Activated B cell treated with CpG ODN at 0.5 μM for 24 hours (primary cell): ENCODE data around the gene REEP5. TPM values are rescaled to one million over a fixed set of nuclear protein-coding genes. Genes with fewer than 3 reads are reported as not detected.
"Not testable (repeated sequence)": the region's sequence is repeated elsewhere in the genome, so short reads cannot be mapped to it uniquely, and the experiment has no call there.

ENCODE experiments used
- ATAC-seq: fragments of 200-7000 bp; cut with Tn5 transposase; one replicate; pipeline ENCODE4 v1.10.0; 2021; ENCODE audit warnings: low read depth, mild to moderate bottlenecking, moderate library complexity
- CTCF ChIA-PET: fragments of 350-600 bp; sonication (Branson Sonifier 250); formaldehyde crosslinking; loops from one replicate; lab custom pipeline; 2021; ENCODE audit warnings: antibody characterized with exemption; lab: Charles Lee
- POLR2A ChIA-PET: fragments of 350-600 bp; sonication (Branson Sonifier 250); formaldehyde crosslinking; loops from one replicate; lab custom pipeline; 2021; ENCODE audit warnings: antibody characterized with exemption; lab: Charles Lee
- DNase-seq: peaks from one replicate; pipeline ENCODE4 v3.0.0; 2022
- H3K27ac Mint-ChIP-seq: one replicate; pipeline ENCODE4 v1.8.0; 2020; ENCODE audit warnings: mixed read lengths
- H3K27me3 Mint-ChIP-seq: one replicate; pipeline ENCODE4 v1.8.0; 2021; ENCODE audit warnings: mixed read lengths
- H3K36me3 Mint-ChIP-seq: one replicate; pipeline ENCODE4 v1.8.0; 2021; ENCODE audit warnings: low read depth, mixed read lengths
- H3K4me1 Mint-ChIP-seq: one replicate; pipeline ENCODE4 v1.8.0; 2021; ENCODE audit warnings: mixed read lengths
- H3K4me3 Mint-ChIP-seq: one replicate; pipeline ENCODE4 v1.8.0; 2020; ENCODE audit warnings: mild to moderate bottlenecking, mixed read lengths
- H3K9me3 Mint-ChIP-seq: one replicate; pipeline ENCODE4 v1.8.0; 2020; ENCODE audit warnings: mixed read lengths
- intact Hi-C: fragments of 100-400 bp; cut with micrococcal nuclease; formaldehyde crosslinking; loops from one replicate; pipeline ENCODE4 v1.15.1; 2024
- total RNA-seq: library from RNA; stranded (reverse); gene quantifications from 2 replicates; pipeline ENCODE4 v1.2.3, GENCODE V29; 2022
- TF ChIP-seq, protein P1 (sequence below): fragments of 200-600 bp; IDR thresholded peaks from one replicate; pipeline ENCODE4 v1.8.0; 2022; ENCODE audit warnings: antibody characterized with exemption, mild to moderate bottlenecking

The REEP5 gene
- total RNA-seq, 1 donor from 2014 or later, result 44.5 TPM

DNA sequence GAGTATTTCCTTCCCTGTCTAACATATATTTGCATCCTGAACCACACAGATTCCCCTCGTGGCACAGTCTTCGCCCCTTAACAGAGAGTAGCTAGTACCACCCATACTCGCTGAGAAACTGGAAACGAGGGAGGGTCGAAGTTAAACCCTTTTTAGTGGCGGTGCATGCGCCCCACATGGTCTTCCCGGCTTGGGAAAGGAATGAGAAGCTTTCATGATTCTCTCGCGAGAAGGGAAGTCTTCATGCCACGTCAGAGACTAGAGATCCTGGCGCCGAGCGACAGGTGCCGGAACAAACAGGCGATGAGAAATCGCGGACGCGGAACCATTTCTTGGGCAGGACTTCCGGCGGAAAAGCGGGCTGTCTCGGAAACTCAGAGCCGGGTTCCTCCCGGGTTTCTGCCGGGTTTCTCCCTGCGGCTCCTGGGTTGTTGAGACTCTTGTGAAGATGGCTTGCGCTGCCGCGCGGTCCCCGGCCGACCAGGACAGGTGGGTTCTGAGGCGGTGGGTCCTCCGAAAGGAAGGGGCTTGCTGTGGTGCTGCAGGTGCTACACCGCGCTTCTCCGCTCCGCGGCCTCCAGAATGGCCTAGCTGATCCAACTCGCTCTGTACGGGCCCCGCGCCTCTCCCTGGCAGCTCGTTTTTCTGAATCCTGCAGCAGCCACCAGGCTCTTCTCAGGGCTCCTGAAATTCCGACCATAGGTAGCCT is 60.9 kb downstream of the REEP5 start, which contains the start of gene SRP19:
SRP19 (plus strand) TSS at position 359 of the 709 bp plus-strand sequence; CDS start at position 449, 90 bp downstream.
- H3K27ac Mint-ChIP-seq, result peak within 1 kb of the TSS; percentile 96
- POLR2A ChIA-PET, result interaction anchor here (1.0 to 2.4 kb wide), 10 partner anchors 9 to 338 kb away, joined by 3 to 36 read pairs (median 6); partner anchors contain the start of genes DCP2 and REEP5
- peaks cover 4% of the 10 kb centered on the region for H3K27me3 Mint-ChIP-seq
- ATAC-seq (peak; percentile 94), DNase-seq (peak; percentile 83)
- peaks cover 34% of the 10 kb centered on the region for H3K4me1 Mint-ChIP-seq
- CTCF ChIA-PET, result interaction anchor here (0.5 to 1.6 kb wide), 7 partner anchors 11 to 135 kb away, joined by 3 to 10 read pairs (median 3); no protein-coding TSS in a partner anchor
- no peaks in the 10 kb centered on the region for H3K9me3 Mint-ChIP-seq
- TF ChIP-seq, protein P1, sequence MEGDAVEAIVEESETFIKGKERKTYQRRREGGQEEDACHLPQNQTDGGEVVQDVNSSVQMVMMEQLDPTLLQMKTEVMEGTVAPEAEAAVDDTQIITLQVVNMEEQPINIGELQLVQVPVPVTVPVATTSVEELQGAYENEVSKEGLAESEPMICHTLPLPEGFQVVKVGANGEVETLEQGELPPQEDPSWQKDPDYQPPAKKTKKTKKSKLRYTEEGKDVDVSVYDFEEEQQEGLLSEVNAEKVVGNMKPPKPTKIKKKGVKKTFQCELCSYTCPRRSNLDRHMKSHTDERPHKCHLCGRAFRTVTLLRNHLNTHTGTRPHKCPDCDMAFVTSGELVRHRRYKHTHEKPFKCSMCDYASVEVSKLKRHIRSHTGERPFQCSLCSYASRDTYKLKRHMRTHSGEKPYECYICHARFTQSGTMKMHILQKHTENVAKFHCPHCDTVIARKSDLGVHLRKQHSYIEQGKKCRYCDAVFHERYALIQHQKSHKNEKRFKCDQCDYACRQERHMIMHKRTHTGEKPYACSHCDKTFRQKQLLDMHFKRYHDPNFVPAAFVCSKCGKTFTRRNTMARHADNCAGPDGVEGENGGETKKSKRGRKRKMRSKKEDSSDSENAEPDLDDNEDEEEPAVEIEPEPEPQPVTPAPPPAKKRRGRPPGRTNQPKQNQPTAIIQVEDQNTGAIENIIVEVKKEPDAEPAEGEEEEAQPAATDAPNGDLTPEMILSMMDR, result no peak
- intact Hi-C loops, result loop anchor here (1.0 to 10.0 kb wide), 10 partner anchors 13 to 1769 kb away; partner anchors contain the start of genes DCP2, NREP, REEP5 and STARD4
- H3K36me3 Mint-ChIP-seq, result peaks cover 33% of the 10 kb centered on the region
- peak within 1 kb of the TSS; percentile 96 for H3K4me3 Mint-ChIP-seq

DNA sequence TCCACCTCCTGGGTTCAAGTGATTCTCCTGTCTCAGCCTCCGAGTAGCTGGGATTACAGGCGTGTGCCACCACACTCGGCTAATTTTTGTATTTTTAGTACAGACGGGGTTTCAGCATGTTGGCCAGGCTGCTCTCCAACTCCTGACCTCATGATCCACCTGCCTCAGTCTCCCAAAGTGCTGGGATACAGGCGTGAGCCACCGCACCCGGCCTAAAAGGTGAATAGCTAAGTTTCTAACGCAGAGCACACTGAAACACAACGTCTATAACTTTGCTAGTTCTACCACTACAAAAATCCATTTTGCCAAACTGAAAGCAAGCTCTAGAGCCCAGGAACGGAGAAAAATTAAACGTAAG is 61.5 kb downstream of the REEP5 start:
- not testable (repeated sequence) for ATAC-seq, DNase-seq, H3K27me3 Mint-ChIP-seq, H3K9me3 Mint-ChIP-seq
- H3K27ac Mint-ChIP-seq, result peak overlapping the region; percentile 96
- ChIA-PET POLR2A (interaction anchor here (1.3 to 2.4 kb wide), 9 partner anchors 9 to 337 kb away, joined by 4 to 36 read pairs (median 7); partner anchors contain the start of genes DCP2 and REEP5), CTCF (interaction anchor here (0.9 to 1.6 kb wide), 6 partner anchors 10 to 136 kb away, joined by 3 to 10 read pairs (median 3); no protein-coding TSS in a partner anchor)
- intact Hi-C loops, result loop anchor here (2.0 to 10.0 kb wide), 4 partner anchors 336 to 1348 kb away; partner anchors contain the start of genes NREP, STARD4 and YTHDC2
- H3K4me3 Mint-ChIP-seq, result peak overlapping the region; percentile 96
- H3K4me1 Mint-ChIP-seq, result peaks cover 34% of the 10 kb centered on the region
- H3K36me3 Mint-ChIP-seq, result peaks cover 29% of the 10 kb centered on the region

DNA sequence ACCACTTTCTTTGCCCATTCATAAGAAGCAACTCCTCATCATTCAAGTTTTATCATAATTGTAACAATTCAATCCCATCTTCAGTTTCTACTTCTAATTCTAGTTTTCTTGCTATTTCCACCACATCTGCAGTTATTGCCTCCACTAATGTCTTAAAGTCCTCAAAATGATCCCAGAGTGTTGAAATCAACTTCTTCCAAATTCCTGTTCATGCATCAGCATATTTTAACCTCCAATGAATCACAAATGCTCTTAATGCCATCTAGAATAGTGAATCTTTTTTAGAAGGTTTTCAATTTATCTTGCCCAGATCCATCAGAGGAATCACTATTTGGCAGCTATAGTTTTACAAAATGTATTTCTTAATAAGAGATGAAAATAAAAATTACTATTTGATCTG is 64.2 kb downstream of the REEP5 start:
- peaks cover 12% of the 10 kb centered on the region for H3K36me3 Mint-ChIP-seq
- H3K9me3 Mint-ChIP-seq, result peaks cover 9% of the 10 kb centered on the region
- intact Hi-C loops, result no loop called here
- CTCF ChIA-PET, result interaction anchor here (1.9 kb wide), 1 partner anchor 10 kb away, joined by 6 read pairs; no protein-coding TSS in a partner anchor
- peaks cover 18% of the 10 kb centered on the region for H3K27me3 Mint-ChIP-seq
- no peak overlapping the region for H3K4me3 Mint-ChIP-seq
- ATAC-seq, result no peak
- TF ChIP-seq, protein P1, result no peak
- DNase-seq, result no peak
- H3K4me1 Mint-ChIP-seq, result peaks cover 23% of the 10 kb centered on the region
- POLR2A ChIA-PET, result no interaction called here
- no peak overlapping the region for H3K27ac Mint-ChIP-seq

DNA sequence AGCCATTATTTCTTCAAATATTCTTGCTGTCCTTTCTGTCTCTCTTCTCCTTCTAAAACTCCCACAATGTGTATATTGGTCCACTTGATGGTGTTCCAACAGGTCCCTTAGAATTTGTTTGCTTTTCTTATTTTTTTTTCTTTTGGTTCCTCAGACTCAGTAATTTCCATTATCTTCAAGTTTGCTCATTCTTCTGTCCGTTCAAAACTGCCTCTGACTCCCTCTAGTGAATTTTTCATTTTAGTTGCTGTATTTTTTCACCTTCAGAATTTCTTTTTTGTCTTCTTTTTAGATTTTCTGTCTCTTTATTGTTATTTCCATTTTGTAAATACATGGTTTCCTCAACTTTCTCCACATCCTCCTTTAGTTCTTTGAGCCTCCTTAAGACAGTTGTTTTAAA is 67.4 kb downstream of the REEP5 start:
- no peaks in the 10 kb centered on the region for H3K4me1 Mint-ChIP-seq
- TF ChIP-seq, protein P1, result no peak
- DNase-seq (no peak), ATAC-seq (no peak)
- peaks cover 18% of the 10 kb centered on the region for H3K27me3 Mint-ChIP-seq
- ChIA-PET CTCF (no interaction called here), POLR2A (no interaction called here)
- peaks cover 9% of the 10 kb centered on the region for H3K9me3 Mint-ChIP-seq
- H3K27ac Mint-ChIP-seq, result no peak overlapping the region
- intact Hi-C loops, result no loop called here
- H3K36me3 Mint-ChIP-seq, result no peaks in the 10 kb centered on the region
- no peak overlapping the region for H3K4me3 Mint-ChIP-seq

DNA sequence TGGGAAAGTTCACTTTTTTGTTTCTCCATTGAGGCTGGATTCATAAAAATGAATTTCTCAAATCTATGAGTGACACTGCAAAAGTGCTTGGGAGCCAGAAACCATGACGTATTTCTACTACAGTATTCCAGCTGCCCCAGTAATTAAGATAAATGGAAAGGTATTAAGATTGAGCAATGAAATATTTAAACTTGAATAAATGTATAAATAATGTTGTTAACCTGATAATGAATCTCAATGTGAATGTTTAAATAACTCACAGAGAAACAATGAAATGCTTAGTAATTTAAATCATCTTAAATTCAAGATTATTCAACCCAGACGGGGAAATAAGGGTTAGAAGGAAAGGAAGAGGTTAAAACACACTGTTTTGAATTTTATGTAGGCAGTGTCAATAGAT is 72.1 kb downstream of the REEP5 start:
- no peak overlapping the region for H3K4me3 Mint-ChIP-seq
- peaks cover 8% of the 10 kb centered on the region for H3K4me1 Mint-ChIP-seq
- DNase-seq, result no peak
- peaks cover 4% of the 10 kb centered on the region for H3K9me3 Mint-ChIP-seq
- no peaks in the 10 kb centered on the region for H3K36me3 Mint-ChIP-seq
- TF ChIP-seq, protein P1, result no peak
- ChIA-PET CTCF (interaction anchor here (1.1 kb wide), 1 partner anchor 11 kb away, joined by 3 read pairs; the partner anchor contains the start of gene SRP19), POLR2A (no interaction called here)
- H3K27me3 Mint-ChIP-seq, result peaks cover 5% of the 10 kb centered on the region
- ATAC-seq, result no peak
- intact Hi-C loops, result loop anchor here (5.0 kb wide), 1 partner anchor 72 kb away; the partner anchor contains the start of gene REEP5
- H3K27ac Mint-ChIP-seq, result no peak overlapping the region
